Duodenal mucosa (tissue), 2 donors: ENCODE data around the gene SPRYD3.
A peak's percentile ranks its signal among the peaks of the same experiment; 100 is the strongest.

Experiments used
- H3K27ac ChIP-seq: one replicate; pipeline ENCODE4 v1.7.0; 2013; ENCODE audit warnings: low read depth, low read length
- H3K27me3 ChIP-seq, 2 donors: one replicate each; pipeline ENCODE4 v1.7.0; 2013; ENCODE audit warnings: low read length in 2 of 2, control low read depth in 1 of 2; ENCODE audit not compliant: insufficient read depth in 2 of 2, control insufficient read depth in 1 of 2
- H3K36me3 ChIP-seq, 2 donors: one replicate each; pipeline ENCODE4 v1.7.0; 2013; ENCODE audit warnings: low read length in 2 of 2, control low read depth in 1 of 2; ENCODE audit not compliant: insufficient read depth in 2 of 2, control insufficient read depth in 1 of 2
- H3K4me1 ChIP-seq, 2 donors: one replicate each; pipeline ENCODE4 v1.7.0; 2013; ENCODE audit warnings: low read length in 2 of 2, control low read depth in 1 of 2; ENCODE audit not compliant: insufficient read depth in 2 of 2, control insufficient read depth in 1 of 2
- H3K4me3 ChIP-seq, 2 donors: one replicate each; pipeline ENCODE4 v1.7.0; 2013; ENCODE audit warnings: low read length in 2 of 2, low read depth in 1 of 2
- H3K9ac ChIP-seq, 2 donors: one replicate each; pipeline ENCODE4 v1.7.0; 2013; ENCODE audit warnings: low read length in 2 of 2, low read depth in 1 of 2
- H3K9me3 ChIP-seq, 2 donors: one replicate each; pipeline ENCODE4 v1.7.0; 2013; ENCODE audit warnings: low read length in 2 of 2, control low read depth in 1 of 2; ENCODE audit not compliant: control insufficient read depth in 1 of 2

The SPRYD3 gene

DNA sequence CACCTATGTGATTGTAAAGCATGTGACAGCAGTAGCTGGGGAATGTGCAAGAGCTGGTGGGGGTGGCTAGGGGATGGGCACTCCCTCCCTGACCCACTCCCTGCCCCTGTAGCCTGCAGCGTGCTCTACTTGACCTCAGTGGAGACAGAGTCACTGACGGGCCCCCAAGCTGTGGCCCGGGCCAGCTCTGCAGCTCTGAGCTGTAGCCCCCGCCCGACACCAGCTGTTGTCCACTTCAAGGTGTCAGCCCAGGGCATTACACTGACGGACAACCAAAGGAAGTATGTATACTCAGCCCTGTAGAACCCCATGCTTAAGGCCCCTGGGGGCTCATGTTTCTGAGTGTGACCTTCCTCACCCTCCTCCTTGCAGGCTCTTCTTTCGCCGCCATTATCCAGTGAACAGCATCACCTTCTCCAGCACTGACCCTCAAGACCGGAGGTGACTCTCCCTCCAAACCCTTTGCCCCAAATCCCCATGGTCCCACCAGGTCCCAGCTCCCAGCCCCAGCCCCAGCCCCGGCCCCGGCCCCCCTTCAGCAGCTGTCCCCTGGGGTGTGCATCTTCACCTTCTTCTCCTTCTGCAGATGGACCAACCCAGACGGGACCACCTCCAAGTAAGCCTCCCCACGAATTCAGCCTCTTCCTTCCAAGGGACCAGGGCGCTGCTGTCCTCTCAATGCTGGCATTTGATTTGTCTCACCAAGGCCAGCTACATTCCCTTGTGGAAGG, 16.0 kb downstream of the SPRYD3 start:
- Histone ChIP-seq H3K4me1 (peaks cover 22 to 35% of the 10 kb centered on the region in 2 donors), H3K36me3 (peaks cover 11 to 37% of the 10 kb centered on the region in 2 donors)

DNA sequence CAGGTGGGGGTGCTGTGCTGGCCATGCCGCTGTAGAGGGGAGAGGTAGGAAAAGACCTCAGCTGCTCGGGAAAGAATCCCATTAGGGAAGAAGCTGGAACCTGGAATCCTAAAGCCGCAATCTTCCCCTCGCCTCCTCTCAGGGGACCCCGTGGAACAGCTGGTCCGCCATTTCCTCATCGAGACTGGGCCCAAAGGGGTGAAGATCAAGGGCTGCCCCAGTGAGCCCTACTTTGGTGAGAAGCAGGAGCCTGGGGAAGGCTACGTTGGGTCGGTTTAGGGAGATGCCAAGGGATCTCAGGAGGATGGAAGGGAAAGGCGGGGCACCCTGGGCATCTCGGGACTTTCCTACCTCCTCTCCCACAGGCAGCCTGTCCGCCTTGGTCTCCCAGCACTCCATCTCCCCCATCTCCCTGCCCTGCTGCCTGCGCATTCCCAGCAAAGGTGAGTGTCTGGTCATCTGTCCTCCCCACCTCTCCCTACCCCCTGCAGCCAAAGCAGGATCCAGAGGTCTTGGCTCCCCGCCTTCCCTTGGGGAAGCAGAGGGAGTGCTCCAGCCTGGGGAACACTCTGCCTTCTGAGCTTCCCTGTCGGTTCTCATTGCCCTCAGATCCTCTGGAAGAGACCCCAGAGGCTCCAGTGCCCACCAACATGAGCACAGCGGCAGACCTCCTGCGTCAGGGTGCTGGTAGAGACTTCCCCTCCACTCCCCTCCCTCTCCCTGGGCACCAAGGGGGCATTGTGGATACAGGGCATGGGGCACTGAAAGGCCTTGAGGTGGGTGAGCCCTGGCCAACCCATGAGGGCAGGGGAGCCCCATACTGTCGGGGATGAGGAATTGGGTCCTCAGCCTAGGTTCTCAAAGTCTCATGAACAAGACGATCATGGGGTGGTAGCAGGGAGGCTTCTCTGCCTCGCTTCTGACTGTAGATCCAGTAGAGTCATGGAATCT, 16.9 kb downstream of the SPRYD3 start:
- peaks cover 11 to 31% of the 10 kb centered on the region in 2 donors for H3K36me3 ChIP-seq
- H3K9ac ChIP-seq: no peak overlapping the region
- no peaks in the 10 kb centered on the region for H3K27me3 ChIP-seq
- peaks cover 22 to 35% of the 10 kb centered on the region in 2 donors for H3K4me1 ChIP-seq
- H3K4me3 ChIP-seq: no peak overlapping the region
- no peak overlapping the region for H3K27ac ChIP-seq
- H3K9me3 ChIP-seq: no peaks in the 10 kb centered on the region

More for the DNA sequence above, 16.0 kb downstream of the SPRYD3 start:
- no peak overlapping the region for H3K9ac ChIP-seq
- no peak overlapping the region for H3K4me3 ChIP-seq
- H3K27ac ChIP-seq: no peak overlapping the region
- H3K27me3 ChIP-seq: no peaks in the 10 kb centered on the region
- H3K9me3 ChIP-seq: no peaks in the 10 kb centered on the region

DNA sequence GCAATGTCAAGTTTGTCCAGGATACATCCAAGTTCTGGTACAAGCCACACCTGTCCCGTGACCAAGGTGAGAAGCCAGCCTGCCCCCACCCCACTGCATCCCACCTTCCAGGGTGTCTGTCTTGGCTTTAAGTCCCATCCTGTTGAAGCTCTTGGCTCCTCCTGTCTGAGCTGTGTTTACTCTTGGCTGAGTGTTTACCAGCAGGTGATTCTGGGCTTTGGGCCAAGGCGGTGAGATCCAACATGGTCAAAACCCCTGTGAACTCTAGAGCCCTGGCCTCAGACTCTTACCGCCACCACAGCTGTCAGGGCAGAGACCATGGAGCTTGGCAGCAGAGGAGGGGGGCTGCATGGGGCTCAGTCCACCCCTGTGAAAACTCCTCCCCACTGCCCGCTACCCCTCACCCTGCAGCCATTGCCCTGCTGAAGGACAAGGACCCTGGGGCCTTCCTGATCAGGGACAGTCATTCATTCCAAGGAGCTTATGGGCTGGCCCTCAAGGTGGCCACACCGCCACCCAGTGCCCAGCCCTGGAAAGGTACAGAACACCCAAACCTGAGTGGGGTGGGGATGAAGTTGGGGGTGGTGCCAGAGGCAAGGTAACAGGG, 17.7 kb downstream of the SPRYD3 start:
- Histone ChIP-seq H3K4me3 (peak overlapping the region in 1 of 2 donors; percentile 12), H3K4me1 (peaks cover 21 to 35% of the 10 kb centered on the region in 2 donors), H3K27me3 (no peaks in the 10 kb centered on the region), H3K36me3 (peaks cover 10 to 29% of the 10 kb centered on the region in 2 donors), H3K9ac (no peak overlapping the region), H3K9me3 (no peaks in the 10 kb centered on the region), H3K27ac (no peak overlapping the region)

DNA sequence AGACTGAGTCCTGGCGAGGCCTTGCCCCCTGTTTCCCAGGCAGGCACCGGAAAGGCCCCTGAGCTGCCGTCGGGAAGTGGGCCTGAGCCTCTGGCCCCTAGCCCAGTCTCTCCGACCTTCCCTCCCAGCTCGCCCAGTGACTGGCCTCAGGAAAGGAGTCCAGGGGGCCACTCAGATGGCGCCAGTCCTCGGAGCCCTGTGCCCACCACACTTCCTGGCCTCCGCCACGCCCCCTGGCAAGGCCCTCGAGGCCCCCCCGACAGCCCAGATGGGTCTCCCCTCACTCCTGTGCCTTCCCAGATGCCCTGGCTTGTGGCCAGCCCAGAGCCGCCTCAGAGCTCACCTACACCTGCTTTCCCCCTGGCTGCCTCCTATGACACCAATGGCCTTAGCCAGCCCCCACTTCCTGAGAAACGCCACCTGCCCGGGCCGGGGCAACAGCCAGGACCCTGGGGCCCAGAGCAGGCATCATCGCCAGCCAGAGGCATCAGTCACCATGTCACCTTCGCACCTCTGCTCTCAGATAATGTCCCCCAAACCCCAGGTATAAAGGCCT, 18.4 kb downstream of the SPRYD3 start:
- peaks cover 16 to 35% of the 10 kb centered on the region in 2 donors for H3K4me1 ChIP-seq
- H3K36me3 ChIP-seq: peaks cover 5 to 29% of the 10 kb centered on the region in 2 donors
- no peaks in the 10 kb centered on the region for H3K9me3 ChIP-seq
- no peak overlapping the region for H3K9ac ChIP-seq
- no peaks in the 10 kb centered on the region for H3K27me3 ChIP-seq
- H3K27ac ChIP-seq: peak overlapping the region; percentile 2
- no peak overlapping the region for H3K4me3 ChIP-seq

- no peak overlapping the region for H3K27ac ChIP-seq
- H3K36me3 ChIP-seq: peaks cover 0 to 23% of the 10 kb centered on the region in 2 donors
- H3K9ac ChIP-seq: no peak overlapping the region
- H3K27me3 ChIP-seq: no peaks in the 10 kb centered on the region
- H3K4me3 ChIP-seq: no peak overlapping the region
- H3K9me3 ChIP-seq: no peaks in the 10 kb centered on the region
- H3K4me1 ChIP-seq: peaks cover 16 to 35% of the 10 kb centered on the region in 2 donors
These were observed 19.0 kb downstream of the SPRYD3 start for GRCh38 chr12:53060064-53060720.

- H3K27me3 ChIP-seq: no peaks in the 10 kb centered on the region
- H3K9me3 ChIP-seq: no peaks in the 10 kb centered on the region
- H3K4me3 ChIP-seq: no peak overlapping the region
- no peak overlapping the region for H3K27ac ChIP-seq
- H3K4me1 ChIP-seq: peaks cover 16 to 35% of the 10 kb centered on the region in 2 donors
- H3K9ac ChIP-seq: no peak overlapping the region
- peaks cover 0 to 17% of the 10 kb centered on the region in 2 donors for H3K36me3 ChIP-seq
These were observed 19.6 kb downstream of the SPRYD3 start for GRCh38 chr12:53059434-53060063.

DNA sequence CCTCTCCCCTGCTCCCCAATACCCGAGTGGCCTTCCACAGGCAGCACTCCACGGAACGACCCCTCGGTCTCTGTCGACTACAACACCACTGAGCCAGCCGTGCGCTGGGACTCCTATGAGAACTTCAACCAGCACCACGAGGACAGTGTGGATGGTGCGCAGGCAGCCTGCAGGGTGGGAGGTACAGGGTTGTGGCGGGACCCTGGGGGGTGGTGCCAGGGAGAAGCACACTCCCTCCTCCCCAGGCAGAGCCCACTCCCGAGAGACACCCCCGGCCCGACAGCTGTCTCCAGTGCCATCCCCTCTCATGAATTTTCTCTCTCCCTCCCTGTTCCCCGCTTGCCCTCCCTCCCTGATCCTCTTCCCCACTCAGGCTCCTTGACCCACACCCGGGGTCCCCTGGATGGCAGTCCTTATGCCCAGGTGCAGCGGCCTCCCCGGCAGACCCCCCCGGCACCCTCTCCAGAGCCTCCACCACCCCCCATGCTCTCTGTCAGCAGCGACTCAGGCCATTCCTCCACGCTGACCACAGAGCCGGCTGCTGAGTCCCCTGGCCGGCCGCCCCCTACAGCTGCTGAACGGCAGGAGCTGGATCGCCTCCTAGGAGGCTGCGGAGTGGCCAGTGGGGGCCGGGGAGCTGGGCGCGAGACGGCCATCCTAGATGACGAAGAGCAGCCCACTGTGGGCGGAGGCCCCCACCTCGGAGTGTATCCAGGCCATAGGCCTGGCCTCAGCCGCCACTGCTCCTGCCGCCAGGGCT, 20.3 kb downstream of the SPRYD3 start:
- H3K9me3 ChIP-seq: no peaks in the 10 kb centered on the region
- H3K4me1 ChIP-seq: peaks cover 16 to 37% of the 10 kb centered on the region in 2 donors
- H3K27me3 ChIP-seq: no peaks in the 10 kb centered on the region
- H3K9ac ChIP-seq: no peak overlapping the region
- H3K36me3 ChIP-seq: peaks cover 0 to 12% of the 10 kb centered on the region in 2 donors
- H3K27ac ChIP-seq: no peak overlapping the region
- no peak overlapping the region for H3K4me3 ChIP-seq

DNA sequence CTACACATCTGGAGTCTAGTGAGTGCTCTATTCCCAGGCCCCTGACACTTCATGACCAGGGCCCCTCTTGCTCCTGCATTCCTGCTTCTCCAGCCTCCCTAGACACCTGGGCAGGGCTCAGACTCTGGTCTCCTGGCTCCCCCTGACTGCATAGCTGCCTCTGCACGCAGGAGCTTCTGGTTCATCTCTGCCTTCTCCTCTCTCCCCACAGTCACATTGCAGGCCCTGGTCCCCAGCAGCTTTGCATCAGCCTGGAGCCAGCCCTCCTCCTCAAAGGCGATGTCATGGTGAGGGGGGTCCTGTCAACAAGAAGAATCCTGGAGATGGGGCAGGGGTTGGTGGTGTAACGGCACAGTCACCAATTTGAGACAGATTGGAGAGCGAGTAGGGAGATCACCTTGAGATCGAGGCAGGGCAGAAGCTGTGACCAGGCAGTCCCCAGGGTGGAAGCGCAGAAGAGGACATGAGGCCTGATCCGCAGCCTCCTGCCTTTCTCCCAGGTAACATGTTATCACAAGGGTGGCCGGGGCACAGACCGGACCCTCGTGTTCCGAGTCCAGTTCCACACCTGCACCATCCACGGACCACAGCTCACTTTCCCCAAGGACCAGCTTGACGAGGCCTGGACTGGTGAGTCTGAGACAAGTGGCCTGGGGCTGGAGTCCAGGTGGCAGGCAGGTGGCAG, 21.2 kb downstream of the SPRYD3 start:
- Histone ChIP-seq H3K4me1 (peaks cover 25 to 41% of the 10 kb centered on the region in 2 donors), H3K27me3 (no peaks in the 10 kb centered on the region), H3K9me3 (no peaks in the 10 kb centered on the region), H3K27ac (no peak overlapping the region), H3K4me3 (no peak overlapping the region), H3K9ac (no peak overlapping the region), H3K36me3 (peaks cover 0 to 8% of the 10 kb centered on the region in 2 donors)
